ENCODE data around the gene ST3GAL5.

- TF ChIP-seq CTCF (IDR thresholded peaks at IDR 0.05): no peak
- TF ChIP-seq POLR2A (IDR thresholded peaks at IDR 0.05): no peak
- TF ChIP-seq EP300 (IDR thresholded peaks at IDR 0.05; ENCODE audit: low read depth): no peak
Observed at GRCh38 chr2:85911814-85912692, 23.3 kb upstream of the ST3GAL5 start.
